A549 (cell line): Measurements from ENCODE around the gene CYP8B1. TPM values are rescaled to one million over a fixed set of nuclear protein-coding genes. Genes with fewer than 3 reads are reported as not detected.

Experiments used
- ATAC-seq, 2 experiments: fragments of 200-7000 bp in 1 of 2; fragments of >200 bp in 1 of 2; cut with Nextera tagmentation in 1 of 2; cut with Tn5 transposase in 1 of 2; 3 replicates each; pipeline versions ENCODE4 v1.8.0 to v1.9.1; 2018 to 2020; ENCODE audit warnings: mild to moderate bottlenecking in 1 of 2, moderate library complexity in 1 of 2
- CTCF ChIA-PET: fragments of 300-600 bp; sonication (Branson Sonifier 250); formaldehyde crosslinking; extraction: SDS; loops from one replicate; lab custom pipeline; 2021; ENCODE audit warnings: antibody characterized with exemption, inconsistent platforms; lab: Yijun Ruan, JAX
- POLR2A ChIA-PET: fragments of 350-600 bp; formaldehyde crosslinking; extraction: SDS; loops from one replicate; lab custom pipeline; 2021; ENCODE audit warnings: antibody characterized with exemption, inconsistent platforms; lab: Yijun Ruan, JAX
- DNase-seq, 2 experiments: peaks; one replicate each; pipeline versions ENCODE4 v3.0.0 to v3.0.0-alpha.2; 2011 to 2016; ENCODE audit warnings: low read depth in 1 of 2, low spot score in 1 of 2
- FAIRE-seq: peaks from 2 replicates; lab custom pipeline; 2011; peaks lifted over from hg19 to GRCh38; lab: Jason Lieb, UNC
- H3K27ac ChIP-seq, 2 experiments: fragments of >200 bp; sonication (Bioruptor Twin); formaldehyde crosslinking; 3 replicates each; pipeline ENCODE4 v1.5.1; 2016 to 2017
- H3K4me1 ChIP-seq: fragments of >200 bp; sonication (Bioruptor Twin); formaldehyde crosslinking; 3 replicates; pipeline ENCODE4 v1.6.1; 2016
- H3K4me2 ChIP-seq: fragments of >200 bp; sonication (Bioruptor Twin); formaldehyde crosslinking; 3 replicates; pipeline ENCODE4 v1.6.1; 2016
- H3K4me3 ChIP-seq: fragments of >200 bp; sonication (Bioruptor Twin); formaldehyde crosslinking; 3 replicates; pipeline ENCODE4 v1.5.1; 2016
- H3K9me3 ChIP-seq: fragments of >200 bp; sonication (Bioruptor Twin); formaldehyde crosslinking; 3 replicates; pipeline ENCODE4 v1.6.1; 2016
- CBX8 ChIP-seq: fragments of 200-600 bp; sonication (generic); IDR thresholded peaks from 2 replicates; pipeline ENCODE4 v1.6.1; 2016
- EHMT2 ChIP-seq: fragments of 200-600 bp; sonication (generic); IDR thresholded peaks from 2 replicates; pipeline ENCODE4 v1.6.1; 2016; ENCODE audit warnings: antibody characterized with exemption, low read depth, mild to moderate bottlenecking, moderate library complexity
- EP300 ChIP-seq, 2 experiments: fragments of >200 bp; sonication (Bioruptor Twin); formaldehyde crosslinking; IDR thresholded peaks; 2 replicates in 1 of 2; 3 replicates in 1 of 2; pipeline ENCODE4 v1.6.1; 2016 to 2017
- FOSB ChIP-seq: fragments of 250-450 bp; sonication (Bioruptor Pico); IDR thresholded peaks from 2 replicates; pipeline ENCODE4 v1.5.0; 2020; ENCODE audit warnings: mild to moderate bottlenecking, moderate library complexity
- FOSL2 ChIP-seq, 2 experiments: fragments of 450-650 bp in 1 of 2; fragments of >200 bp in 1 of 2; sonication (Bioruptor Twin) in 1 of 2; formaldehyde crosslinking; IDR thresholded peaks; 2 replicates each; pipeline versions ENCODE4 v1.5.0 to v1.6.1; 2016 to 2020; ENCODE audit warnings: mild to moderate bottlenecking in 1 of 2, moderate library complexity in 1 of 2
- GATA3 ChIP-seq: IDR thresholded peaks from 2 replicates; pipeline ENCODE4 v1.6.1; 2012; ENCODE audit warnings: borderline replicate concordance
- HOXA7 ChIP-seq: fragments of 250-450 bp; sonication (Bioruptor Pico); IDR thresholded peaks from 2 replicates; pipeline ENCODE4 v1.5.0; 2020; ENCODE audit warnings: mild to moderate bottlenecking, moderate library complexity
- HOXB5 ChIP-seq: fragments of 250-450 bp; sonication (Bioruptor Pico); IDR thresholded peaks from 2 replicates; pipeline ENCODE4 v1.5.0; 2020; ENCODE audit warnings: mild to moderate bottlenecking, moderate library complexity
- JUN ChIP-seq, 2 experiments: fragments of >200 bp; sonication (Bioruptor Twin); formaldehyde crosslinking; IDR thresholded peaks; 2 replicates in 1 of 2; 3 replicates in 1 of 2; pipeline ENCODE4 v1.6.1; 2016 to 2017
- JUNB ChIP-seq: fragments of >200 bp; sonication (Bioruptor Twin); formaldehyde crosslinking; IDR thresholded peaks from 2 replicates; pipeline ENCODE4 v1.6.1; 2016
- KDM1A ChIP-seq: fragments of 200-600 bp; sonication (generic); IDR thresholded peaks from 2 replicates; pipeline ENCODE4 v1.6.1; 2016; ENCODE audit warnings: low read depth, mild to moderate bottlenecking
- KDM5A ChIP-seq: fragments of 200-600 bp; sonication (generic); IDR thresholded peaks from 2 replicates; pipeline ENCODE4 v1.6.1; 2016; ENCODE audit warnings: antibody characterized with exemption, mild to moderate bottlenecking
- MYC ChIP-seq: IDR thresholded peaks from 2 replicates; pipeline ENCODE4 v1.6.1; 2012; ENCODE audit warnings: mild to moderate bottlenecking, inconsistent platforms, low read length, improper control_type of control experiment, borderline replicate concordance
- NFE2L2 ChIP-seq: fragments of 150-350 bp; conservative IDR thresholded peaks from 2 replicates; pipeline ENCODE4 v1.6.1; 2014; ENCODE audit warnings: low read length
- NPAS2 ChIP-seq: fragments of 250-450 bp; sonication (Bioruptor Pico); IDR thresholded peaks from 2 replicates; pipeline ENCODE4 v1.8.0; 2022; ENCODE audit warnings: mild to moderate bottlenecking, moderate library complexity, borderline replicate concordance
- PHF8 ChIP-seq: fragments of 200-600 bp; sonication (generic); IDR thresholded peaks from 2 replicates; pipeline ENCODE4 v1.6.1; 2016; ENCODE audit warnings: low read depth, mild to moderate bottlenecking, antibody characterized with exemption, moderate library complexity, borderline replicate concordance
- RAD21 ChIP-seq, 2 experiments: fragments of >200 bp in 1 of 2; sonication (Bioruptor Twin) in 1 of 2; formaldehyde crosslinking in 1 of 2; IDR thresholded peaks in 1 of 2; conservative IDR thresholded peaks in 1 of 2; 2 replicates in 1 of 2; 3 replicates in 1 of 2; pipeline ENCODE4 v1.6.1; 2012 to 2018; ENCODE audit warnings: inconsistent platforms in 1 of 2
- RARB ChIP-seq: fragments of 250-450 bp; sonication (Bioruptor Pico); IDR thresholded peaks from 2 replicates; pipeline ENCODE4 v1.8.0; 2021; ENCODE audit warnings: mild to moderate bottlenecking, moderate library complexity
- SREBF2 ChIP-seq: fragments of 450-650 bp; IDR thresholded peaks from 2 replicates; pipeline ENCODE4 v1.6.1; 2014; ENCODE audit warnings: mild to moderate bottlenecking, moderate library complexity
- ZFP36 ChIP-seq: fragments of 450-650 bp; IDR thresholded peaks from 2 replicates; pipeline ENCODE4 v1.6.1; 2014; ENCODE audit warnings: borderline replicate concordance; ENCODE audit not compliant: partially characterized antibody
- WGBS: methylation state at CpG from one replicate; pipeline ENCODE4 v1.1.6; 2017; ENCODE audit errors: missing lambda C conversion rate; 5-methylcytosine and 5-hydroxymethylcytosine counted together
- polyA plus RNA-seq, 4 experiments: library from polyadenylated mRNA; depleted of rRNA in 3 of 4; stranded (reverse); fragments of >200 nt; fragmentation: RNase III in 1 of 4; extraction: RNeasy Plus Mini Kit Qiagen cat#74134 plus additional on column Dnase treatment in 1 of 4; gene quantifications; 2 replicates in 3 of 4; 3 replicates in 1 of 4; pipeline ENCODE4 v1.2.3, GENCODE V29; 2011 to 2017
- TF ChIP-seq, protein P1 (sequence below): IDR thresholded peaks from 2 replicates; pipeline ENCODE4 v1.6.1; 2012
- TF ChIP-seq, protein P2 (sequence below): fragments of 450-650 bp; IDR thresholded peaks from 2 replicates; pipeline ENCODE4 v1.6.1; 2014; ENCODE audit warnings: antibody characterized with exemption

Gene CYP8B1
- polyA plus RNA-seq, 2 of the 4 experiments (the other 2 are of a cell fraction), result not detected

GRCh38 chr3:42923606-42924005, 47.9 kb upstream of the CYP8B1 start (continued):
- no peak for TF ChIP-seq KDM1A

- no peak overlapping the region for H3K4me3 ChIP-seq
- no peak overlapping the region for H3K27ac ChIP-seq
- no peak for FAIRE-seq
- 31% methylated on average over 8 of the region's 8 CpGs for WGBS
- H3K4me2 ChIP-seq, result no peak overlapping the region
- ChIA-PET POLR2A (no interaction called here), CTCF (no interaction called here)
- TF ChIP-seq NFE2L2 (no peak), EHMT2 (no peak), FOSL2 (IDR thresholded peaks at IDR 0.05) (no peak), FOSL2 (CRISPR knock-in tag; IDR thresholded peaks at IDR 0.05) (no peak), MYC (no peak), ZFP36 (no peak), SREBF2 (no peak)
- peak in 1 of 2 experiments; percentile 5 for DNase-seq
- no peaks in the 10 kb centered on the region for H3K4me1 ChIP-seq
- ATAC-seq, result no peak
- peaks cover 35% of the 10 kb centered on the region; the same call in 2 of the 3 replicates for H3K9me3 ChIP-seq
Measured at GRCh38 chr3:42914771-42915515, 39.3 kb upstream of the CYP8B1 start.

DNA sequence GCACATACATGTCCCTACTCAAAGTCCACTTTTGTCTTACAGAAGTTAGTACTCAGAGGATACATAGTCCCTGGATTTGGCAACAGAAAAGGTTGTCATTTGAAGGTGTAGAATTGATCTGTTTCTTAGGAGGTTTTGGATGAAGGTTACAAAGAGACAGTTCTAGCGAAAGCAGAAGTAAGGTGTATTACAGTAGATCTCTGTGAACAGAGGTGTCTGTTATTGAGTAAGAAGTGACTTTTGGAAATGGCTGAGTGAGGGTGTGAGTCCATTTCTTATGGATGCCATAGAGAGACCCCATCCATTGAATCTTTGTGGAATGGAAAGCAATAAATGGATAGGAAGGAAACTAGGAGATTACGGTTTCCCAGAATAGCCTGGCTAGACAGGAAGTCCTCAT, 35.9 kb upstream of the CYP8B1 start:
- FAIRE-seq, result no peak
- no peak for ATAC-seq
- no peak for DNase-seq
- TF ChIP-seq, protein P1, sequence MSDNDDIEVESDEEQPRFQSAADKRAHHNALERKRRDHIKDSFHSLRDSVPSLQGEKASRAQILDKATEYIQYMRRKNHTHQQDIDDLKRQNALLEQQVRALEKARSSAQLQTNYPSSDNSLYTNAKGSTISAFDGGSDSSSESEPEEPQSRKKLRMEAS, result no peak
- TF ChIP-seq KDM5A, result no peak
- TF ChIP-seq JUNB, result no peak
- no peak for TF ChIP-seq EP300 (IDR thresholded peaks at IDR 0.05)
- TF ChIP-seq, protein P2, sequence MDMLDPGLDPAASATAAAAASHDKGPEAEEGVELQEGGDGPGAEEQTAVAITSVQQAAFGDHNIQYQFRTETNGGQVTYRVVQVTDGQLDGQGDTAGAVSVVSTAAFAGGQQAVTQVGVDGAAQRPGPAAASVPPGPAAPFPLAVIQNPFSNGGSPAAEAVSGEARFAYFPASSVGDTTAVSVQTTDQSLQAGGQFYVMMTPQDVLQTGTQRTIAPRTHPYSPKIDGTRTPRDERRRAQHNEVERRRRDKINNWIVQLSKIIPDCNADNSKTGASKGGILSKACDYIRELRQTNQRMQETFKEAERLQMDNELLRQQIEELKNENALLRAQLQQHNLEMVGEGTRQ, result no peak
- WGBS, result 30% methylated on average over 2 of the region's 2 CpGs
- H3K9me3 ChIP-seq, result peaks cover 30% of the 10 kb centered on the region; the same call in 2 of the 3 replicates
- no peak overlapping the region for H3K4me3 ChIP-seq
- ChIA-PET POLR2A (no interaction called here), CTCF (interaction anchor here (1.0 kb wide), 1 partner anchor 22 kb away, joined by 3 read pairs; no protein-coding TSS in a partner anchor)
- no peak overlapping the region for H3K4me2 ChIP-seq
- H3K27ac ChIP-seq, result no peak overlapping the region
- H3K4me1 ChIP-seq, result no peaks in the 10 kb centered on the region

DNA sequence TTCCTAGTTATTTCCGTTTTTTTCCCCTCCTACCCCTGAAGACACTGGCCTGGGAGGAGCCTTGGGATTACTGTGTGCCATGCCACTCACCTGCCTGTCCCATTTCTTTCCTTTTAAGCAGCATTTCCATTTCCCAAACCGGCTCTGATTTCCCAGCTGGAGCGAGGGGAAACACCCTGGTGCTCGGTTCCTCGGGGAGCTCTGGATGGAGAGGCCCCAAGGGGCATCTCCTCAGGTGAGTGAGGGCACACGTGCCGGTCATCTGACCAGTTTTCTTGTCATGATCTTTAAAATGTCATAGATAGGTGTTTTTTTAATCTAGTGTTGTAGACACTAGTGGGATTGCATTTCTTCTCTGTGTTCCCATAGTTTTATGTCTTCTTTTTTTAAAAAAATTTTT, 33.0 kb upstream of the CYP8B1 start:
- WGBS, result 33% methylated on average over 6 of the region's 7 CpGs
- no peak overlapping the region for H3K27ac ChIP-seq
- TF ChIP-seq JUN (IDR thresholded peaks at IDR 0.05), result no peak
- TF ChIP-seq CBX8, result no peak
- TF ChIP-seq JUNB, result no peak
- no peak for TF ChIP-seq RARB (CRISPR knock-in tag)
- no peak for TF ChIP-seq PHF8
- TF ChIP-seq KDM1A, result no peak
- no peak for TF ChIP-seq HOXB5 (CRISPR knock-in tag)
- no peak for TF ChIP-seq RAD21 (conservative IDR thresholded peaks at IDR 0.05 in 1 of 2, IDR thresholded peaks at IDR 0.05 in 1 of 2)
- no peak for TF ChIP-seq FOSB
- TF ChIP-seq HOXA7 (CRISPR knock-in tag), result no peak
- TF ChIP-seq NPAS2, result no peak
- TF ChIP-seq GATA3, result no peak
- FAIRE-seq (no peak), DNase-seq (no peak), ATAC-seq (no peak)
- ChIA-PET CTCF (no interaction called here), POLR2A (no interaction called here)
- no peak overlapping the region for H3K4me2 ChIP-seq
- no peak overlapping the region for H3K4me3 ChIP-seq
- H3K9me3 ChIP-seq, result peaks cover 7% of the 10 kb centered on the region; the same call in 1 of the 3 replicates
- H3K4me1 ChIP-seq, result no peaks in the 10 kb centered on the region
